ENCODE data around the gene SMARCB1.

The SMARCB1 gene

DNA sequence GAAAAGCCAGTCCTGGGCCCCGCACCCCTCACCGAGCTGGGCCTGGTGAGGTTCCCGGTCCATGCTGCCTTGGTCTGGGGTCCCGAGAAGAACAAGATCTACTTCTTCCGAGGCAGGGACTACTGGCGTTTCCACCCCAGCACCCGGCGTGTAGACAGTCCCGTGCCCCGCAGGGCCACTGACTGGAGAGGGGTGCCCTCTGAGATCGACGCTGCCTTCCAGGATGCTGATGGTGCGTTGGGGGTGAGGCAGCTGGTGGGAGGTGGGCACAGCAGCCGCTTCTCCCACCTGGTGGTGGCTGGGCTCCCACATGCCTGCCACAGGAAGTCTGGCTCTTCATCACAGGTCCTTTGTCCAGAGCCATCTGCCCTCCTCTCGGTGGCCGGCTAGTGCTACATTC lies 4.5 kb upstream of the SMARCB1 start:
- Histone ChIP-seq H3K79me2 (ENCODE audit: low read length) (no peaks in the 10 kb centered on the region), H3F3A (ENCODE audit: insufficient read depth, low read length) (peaks cover 15% of the 10 kb centered on the region), H3K9me2 (replicated peaks; ENCODE audit: insufficient read depth, low read length) (no peaks in the 10 kb centered on the region), H3K4me3 (ENCODE audit: low read length) (no peak overlapping the region), H3K36me3 (replicated peaks; ENCODE audit: insufficient read depth, low read length) (no peaks in the 10 kb centered on the region), H3K4me1 (ENCODE audit: low read length) (peaks cover 10% of the 10 kb centered on the region; the same call in 1 of the 2 replicates), H3K4me2 (ENCODE audit: low read depth, low read length) (no peak overlapping the region), H4K20me1 (ENCODE audit: insufficient read depth, low read length) (no peaks in the 10 kb centered on the region), H3K27me3 (replicated peaks; ENCODE audit: insufficient read depth, low read length) (no peaks in the 10 kb centered on the region), H2AFZ (ENCODE audit: low read length) (no peak overlapping the region), H3K27ac (ENCODE audit: low read length) (no peak overlapping the region), H3K9ac (ENCODE audit: low read length) (no peak overlapping the region), H3K9me3 (replicated peaks; ENCODE audit: insufficient read depth, low read length) (no peaks in the 10 kb centered on the region)
- TF ChIP-seq EZH2phosphoT487 (IDR thresholded peaks at IDR 0.05; ENCODE audit: low read length) (no peak), EZH2 (optimal IDR thresholded peaks at IDR 0.05; ENCODE audit: low read depth, low read length) (no peak)
- TF ChIP-seq, protein P1, sequence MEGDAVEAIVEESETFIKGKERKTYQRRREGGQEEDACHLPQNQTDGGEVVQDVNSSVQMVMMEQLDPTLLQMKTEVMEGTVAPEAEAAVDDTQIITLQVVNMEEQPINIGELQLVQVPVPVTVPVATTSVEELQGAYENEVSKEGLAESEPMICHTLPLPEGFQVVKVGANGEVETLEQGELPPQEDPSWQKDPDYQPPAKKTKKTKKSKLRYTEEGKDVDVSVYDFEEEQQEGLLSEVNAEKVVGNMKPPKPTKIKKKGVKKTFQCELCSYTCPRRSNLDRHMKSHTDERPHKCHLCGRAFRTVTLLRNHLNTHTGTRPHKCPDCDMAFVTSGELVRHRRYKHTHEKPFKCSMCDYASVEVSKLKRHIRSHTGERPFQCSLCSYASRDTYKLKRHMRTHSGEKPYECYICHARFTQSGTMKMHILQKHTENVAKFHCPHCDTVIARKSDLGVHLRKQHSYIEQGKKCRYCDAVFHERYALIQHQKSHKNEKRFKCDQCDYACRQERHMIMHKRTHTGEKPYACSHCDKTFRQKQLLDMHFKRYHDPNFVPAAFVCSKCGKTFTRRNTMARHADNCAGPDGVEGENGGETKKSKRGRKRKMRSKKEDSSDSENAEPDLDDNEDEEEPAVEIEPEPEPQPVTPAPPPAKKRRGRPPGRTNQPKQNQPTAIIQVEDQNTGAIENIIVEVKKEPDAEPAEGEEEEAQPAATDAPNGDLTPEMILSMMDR (IDR thresholded peaks at IDR 0.05; ENCODE audit: low read length) = no peak
- no peak for DNase-seq

- H3K4me2 ChIP-seq (ENCODE audit: low read depth, low read length) = no peak overlapping the region
- peaks cover 11% of the 10 kb centered on the region; the same call in 1 of the 2 replicates for H3K4me1 ChIP-seq (ENCODE audit: low read length)
- H3K9me2 ChIP-seq (replicated peaks; ENCODE audit: insufficient read depth, low read length) = no peaks in the 10 kb centered on the region
- H4K20me1 ChIP-seq (ENCODE audit: insufficient read depth, low read length) = no peaks in the 10 kb centered on the region
- no peak overlapping the region for H3K27ac ChIP-seq (ENCODE audit: low read length)
- no peaks in the 10 kb centered on the region for H3K9me3 ChIP-seq (replicated peaks; ENCODE audit: insufficient read depth, low read length)
- H3K36me3 ChIP-seq (replicated peaks; ENCODE audit: insufficient read depth, low read length) = no peaks in the 10 kb centered on the region
- no peaks in the 10 kb centered on the region for H3K27me3 ChIP-seq (replicated peaks; ENCODE audit: insufficient read depth, low read length)
- H3K4me3 ChIP-seq (ENCODE audit: low read length) = no peak overlapping the region
- H3F3A ChIP-seq (ENCODE audit: insufficient read depth, low read length) = peaks cover 15% of the 10 kb centered on the region
- H3K79me2 ChIP-seq (ENCODE audit: low read length) = peaks cover 4% of the 10 kb centered on the region
- no peak for DNase-seq
- no peak for TF ChIP-seq EZH2 (optimal IDR thresholded peaks at IDR 0.05; ENCODE audit: low read depth, low read length)
- TF ChIP-seq, protein P1 (IDR thresholded peaks at IDR 0.05; ENCODE audit: low read length) = no peak
- TF ChIP-seq EZH2phosphoT487 (IDR thresholded peaks at IDR 0.05; ENCODE audit: low read length) = no peak
- H2AFZ ChIP-seq (ENCODE audit: low read length) = no peak overlapping the region
- no peak overlapping the region for H3K9ac ChIP-seq (ENCODE audit: low read length)
These were observed 4.1 kb upstream of the SMARCB1 start for GRCh38 chr22:23782703-23783102.

- peaks cover 12% of the 10 kb centered on the region for H3K79me2 ChIP-seq (ENCODE audit: low read length)
- peaks cover 15% of the 10 kb centered on the region for H3F3A ChIP-seq (ENCODE audit: insufficient read depth, low read length)
- no peak overlapping the region for H3K4me3 ChIP-seq (ENCODE audit: low read length)
- peaks cover 15% of the 10 kb centered on the region; the same call in 1 of the 2 replicates for H3K4me1 ChIP-seq (ENCODE audit: low read length)
- H3K27me3 ChIP-seq (replicated peaks; ENCODE audit: insufficient read depth, low read length) = no peaks in the 10 kb centered on the region
- H4K20me1 ChIP-seq (ENCODE audit: insufficient read depth, low read length) = no peaks in the 10 kb centered on the region
- H3K27ac ChIP-seq (ENCODE audit: low read length) = no peak overlapping the region
- H3K9me3 ChIP-seq (replicated peaks; ENCODE audit: insufficient read depth, low read length) = no peaks in the 10 kb centered on the region
- no peak for DNase-seq
- no peak overlapping the region for H3K4me2 ChIP-seq (ENCODE audit: low read depth, low read length)
- no peak for TF ChIP-seq EZH2phosphoT487 (IDR thresholded peaks at IDR 0.05; ENCODE audit: low read length)
- TF ChIP-seq, protein P1 (IDR thresholded peaks at IDR 0.05; ENCODE audit: low read length) = no peak
- no peak for TF ChIP-seq EZH2 (optimal IDR thresholded peaks at IDR 0.05; ENCODE audit: low read depth, low read length)
- H3K36me3 ChIP-seq (replicated peaks; ENCODE audit: insufficient read depth, low read length) = no peaks in the 10 kb centered on the region
- no peaks in the 10 kb centered on the region for H3K9me2 ChIP-seq (replicated peaks; ENCODE audit: insufficient read depth, low read length)
- H3K9ac ChIP-seq (ENCODE audit: low read length) = no peak overlapping the region
- no peak overlapping the region for H2AFZ ChIP-seq (ENCODE audit: low read length)
These were observed 3.3 kb upstream of the SMARCB1 start for GRCh38 chr22:23783265-23784150.
